Thyroid gland (tissue), 4 donors: Measurements from ENCODE around the gene IFT25.

Source experiments
- CTCF ChIP-seq, 6 experiments: fragments of 200-600 bp in 3 of 6; fragments of 450-650 bp in 3 of 6; sonication (generic) in 3 of 6; IDR thresholded peaks; one replicate each; pipeline ENCODE4 v1.5.1; 2016 to 2019; ENCODE audit warnings: antibody characterized with exemption in 6 of 6, mild to moderate bottlenecking in 2 of 6, inconsistent platforms in 1 of 6, moderate library complexity in 1 of 6
- POLR2A ChIP-seq, 2 donors: fragments of 450-650 bp; IDR thresholded peaks; one replicate each; pipeline ENCODE4 v1.6.1; 2017; ENCODE audit warnings: antibody characterized with exemption in 2 of 2, mild to moderate bottlenecking in 2 of 2, moderate library complexity in 1 of 2

GRCh38 chr1:53911442-53911841 lies 34.1 kb downstream of the IFT25 start:
- no peak for TF ChIP-seq CTCF (IDR thresholded peaks at IDR 0.05)
- TF ChIP-seq POLR2A (IDR thresholded peaks at IDR 0.05) = no peak
